Activated CD4-positive, alpha-beta T cell treated with anti-CD3 and anti-CD28 coated beads, Interleukin-2, amount 50 U/mL, for 48 hours (primary cell): ENCODE data around the gene POU3F4.
A peak's percentile ranks its signal among the peaks of the same experiment; 100 is the strongest.

ENCODE experiments used
- DNase-seq, 2 experiments: peaks; one replicate each; pipeline ENCODE4 v3.0.0-alpha.2; 2020

POU3F4 gene

GRCh38 chrX:83508006-83508405 lies at the start of gene POU3F4:
Gene POU3F4 (plus strand): TSS chrX:83508290. CDS start chrX:83508325, 35 bp downstream.
- no peak for DNase-seq

- peak; percentile 3 to 6 for DNase-seq
Observed at GRCh38 chrX:83469551-83469950, 38.5 kb upstream of the POU3F4 start.

GRCh38 chrX:83495898-83496297 lies 12.2 kb upstream of the POU3F4 start:
- DNase-seq: no peak

- DNase-seq: no peak
Observed at GRCh38 chrX:83501003-83501402, 7.1 kb upstream of the POU3F4 start.

- DNase-seq: no peak
Observed at GRCh38 chrX:83501530-83501929, 6.6 kb upstream of the POU3F4 start.

DNA sequence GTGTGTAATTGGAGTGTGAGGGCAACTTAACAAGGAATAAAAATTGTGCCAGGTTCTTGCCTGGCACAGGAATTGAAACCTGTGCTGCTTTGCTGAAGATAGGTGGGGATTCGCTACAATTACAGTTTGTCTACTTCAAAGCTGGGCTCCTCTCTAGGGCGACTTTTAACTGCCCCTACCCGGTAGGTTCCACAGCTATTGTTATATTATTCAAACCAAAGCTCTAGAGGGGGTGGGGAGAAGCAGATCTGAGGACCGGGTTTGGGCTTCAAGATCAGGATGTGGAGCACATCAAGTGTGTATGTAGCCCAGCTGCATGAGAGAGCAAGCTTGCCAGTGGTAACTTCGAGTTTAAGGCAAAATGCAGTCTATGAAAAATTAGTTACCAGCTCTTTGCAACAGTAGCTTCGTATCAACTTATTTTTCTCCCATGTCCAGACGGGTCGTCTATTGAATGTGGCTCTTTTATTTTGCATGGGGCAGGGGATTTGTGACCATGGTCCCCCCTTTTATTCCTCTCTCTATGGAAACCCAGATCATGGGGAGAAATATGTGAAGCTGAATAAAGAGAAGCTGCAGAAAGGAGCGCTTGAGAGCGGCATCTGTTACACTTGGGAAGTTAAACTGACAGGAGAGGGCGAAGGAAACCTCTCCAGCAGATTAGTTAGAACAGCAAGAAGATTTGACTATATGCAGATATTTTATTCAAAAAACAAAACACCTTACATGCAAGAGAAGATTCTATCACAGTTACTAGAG lies 3.2 kb upstream of the POU3F4 start:
- DNase-seq: no peak

- no peak for DNase-seq
Observed at GRCh38 chrX:83508526-83509253, 600 bp downstream of the POU3F4 start.

DNA sequence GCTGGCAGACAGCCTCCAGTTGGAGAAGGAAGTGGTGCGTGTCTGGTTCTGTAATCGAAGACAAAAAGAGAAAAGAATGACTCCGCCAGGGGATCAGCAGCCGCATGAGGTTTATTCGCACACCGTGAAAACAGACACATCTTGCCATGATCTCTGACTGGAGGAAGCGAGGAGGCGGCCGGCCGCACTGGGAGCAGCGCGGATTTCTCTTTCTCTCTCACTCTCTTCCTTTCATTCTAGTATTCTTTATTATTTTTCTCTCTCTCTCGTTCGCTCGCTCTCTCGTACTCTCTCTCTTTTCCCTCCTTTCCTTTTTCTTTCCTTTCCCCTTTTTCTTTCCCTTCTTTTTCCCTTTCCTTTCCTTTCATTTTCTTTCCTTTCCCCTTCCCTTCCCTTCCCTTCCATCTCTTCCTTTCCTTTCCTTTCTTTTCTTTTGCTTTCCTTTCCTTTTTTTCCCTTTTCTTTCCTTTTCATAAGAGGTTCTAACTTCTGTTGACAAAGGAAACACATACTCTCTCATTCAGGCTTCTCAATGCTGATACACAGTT lies 1.2 kb downstream of the POU3F4 start:
- DNase-seq: no peak

GRCh38 chrX:83510510-83511062 lies 2.5 kb downstream of the POU3F4 start:
- no peak for DNase-seq

GRCh38 chrX:83511208-83511607 lies 3.1 kb downstream of the POU3F4 start:
- no peak for DNase-seq

DNA sequence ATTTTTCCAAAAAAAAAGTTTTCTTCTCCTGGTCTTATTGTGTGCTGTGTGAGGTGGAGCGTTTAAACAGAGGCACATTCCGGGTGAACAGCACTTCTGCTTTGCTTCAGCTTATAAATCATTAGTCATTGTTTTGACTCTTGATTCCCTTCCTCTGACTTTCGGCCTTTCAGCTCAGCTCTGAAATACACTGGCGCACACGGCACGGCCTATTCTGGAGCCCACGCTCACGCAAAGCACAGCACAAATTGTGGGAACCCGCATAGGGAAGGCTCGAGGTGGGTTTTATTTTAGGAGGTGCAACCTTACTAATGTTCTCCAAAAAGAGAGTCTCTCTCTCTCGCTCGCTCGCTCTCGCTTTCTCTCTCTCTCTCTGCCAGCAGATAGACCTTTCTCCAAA lies 4.0 kb downstream of the POU3F4 start:
- no peak for DNase-seq

GRCh38 chrX:83516597-83516996 lies 8.5 kb downstream of the POU3F4 start:
- DNase-seq: no peak

GRCh38 chrX:83521905-83522304 lies 13.8 kb downstream of the POU3F4 start:
- no peak for DNase-seq

- no peak for DNase-seq
Observed at GRCh38 chrX:83529950-83530349, 21.9 kb downstream of the POU3F4 start.

GRCh38 chrX:83535417-83536196 lies 27.5 kb downstream of the POU3F4 start:
- no peak for DNase-seq
